GM18505 (cell line): ENCODE data around the gene FETUB.

Experiments
- ATAC-seq: cut with Tn5 transposase; IDR thresholded peaks from one replicate; pipeline ENCODE4 v1.9.1; 2021; ENCODE audit not compliant: unreplicated experiment
- POLR2A ChIP-seq: IDR thresholded peaks from 4 replicates; pipeline ENCODE4 v1.6.1; 2011; ENCODE audit warnings: borderline replicate concordance; ENCODE audit not compliant: insufficient read depth, insufficient read length; ENCODE audit errors: extremely low read depth

FETUB gene

DNA sequence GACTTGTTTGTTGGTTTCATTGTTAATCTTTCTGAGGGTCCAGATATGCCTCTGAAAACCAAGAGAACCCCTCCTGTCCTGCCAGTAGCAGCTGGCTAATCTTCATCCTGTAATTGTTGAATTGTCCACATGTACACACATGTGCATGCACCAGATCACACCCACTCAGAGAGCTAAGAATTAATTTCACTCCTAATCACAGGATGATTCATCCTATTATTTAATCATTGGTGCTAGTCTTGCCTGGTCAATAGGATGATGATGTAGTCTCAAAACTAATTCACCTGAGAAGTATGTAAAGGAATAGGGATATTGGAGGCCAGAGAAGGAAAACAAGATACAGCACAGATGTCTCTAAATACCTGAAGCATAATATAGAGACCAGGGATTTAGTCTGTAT lies 35.1 kb upstream of the FETUB start:
- ATAC-seq: no peak
- no peak for TF ChIP-seq POLR2A

DNA sequence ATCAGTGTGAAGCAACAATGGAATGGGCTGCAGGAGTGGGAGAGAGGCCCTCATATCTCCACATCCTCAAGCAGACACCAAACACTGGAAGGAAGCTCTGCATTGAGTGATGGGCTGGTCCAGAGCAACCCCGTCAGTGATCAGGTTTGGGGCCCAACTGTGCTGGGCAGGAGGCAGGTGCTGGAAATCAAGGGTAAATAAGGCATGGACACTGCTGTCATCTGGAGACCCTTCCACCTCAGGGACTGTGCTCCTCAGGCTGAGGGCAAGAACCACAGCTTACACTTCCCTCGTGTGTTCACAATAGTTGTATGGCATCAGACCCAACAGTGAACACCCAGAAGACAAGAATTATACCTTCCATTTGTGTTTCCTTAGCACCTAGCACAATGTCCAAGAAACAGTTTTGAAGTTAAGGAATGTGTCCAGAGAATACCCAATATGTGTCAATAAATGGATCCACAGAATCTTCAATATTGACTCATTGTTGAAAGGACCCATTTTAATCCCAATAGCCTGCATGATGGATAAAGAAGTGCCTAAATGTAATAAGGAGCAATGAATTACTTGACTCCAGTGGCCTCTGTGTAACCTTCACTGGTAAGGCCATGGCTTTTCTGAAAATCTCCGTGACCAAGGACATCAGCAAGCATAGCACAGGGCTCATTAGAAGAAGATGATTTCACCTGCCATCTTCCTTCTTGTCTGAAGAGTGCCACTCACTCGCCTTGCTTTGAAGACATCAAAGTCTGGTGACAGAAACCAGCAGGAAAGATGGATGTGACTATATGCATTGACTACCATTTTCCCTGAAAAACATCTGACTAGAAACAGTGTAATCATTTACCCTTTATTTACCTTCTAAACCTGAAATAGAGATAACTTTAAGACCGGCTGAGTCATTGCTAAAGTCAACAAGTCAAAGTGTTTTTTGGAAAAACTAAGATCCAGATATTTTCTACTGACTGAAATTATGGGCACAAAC lies 34.3 kb upstream of the FETUB start:
- no peak for ATAC-seq
- no peak for TF ChIP-seq POLR2A

DNA sequence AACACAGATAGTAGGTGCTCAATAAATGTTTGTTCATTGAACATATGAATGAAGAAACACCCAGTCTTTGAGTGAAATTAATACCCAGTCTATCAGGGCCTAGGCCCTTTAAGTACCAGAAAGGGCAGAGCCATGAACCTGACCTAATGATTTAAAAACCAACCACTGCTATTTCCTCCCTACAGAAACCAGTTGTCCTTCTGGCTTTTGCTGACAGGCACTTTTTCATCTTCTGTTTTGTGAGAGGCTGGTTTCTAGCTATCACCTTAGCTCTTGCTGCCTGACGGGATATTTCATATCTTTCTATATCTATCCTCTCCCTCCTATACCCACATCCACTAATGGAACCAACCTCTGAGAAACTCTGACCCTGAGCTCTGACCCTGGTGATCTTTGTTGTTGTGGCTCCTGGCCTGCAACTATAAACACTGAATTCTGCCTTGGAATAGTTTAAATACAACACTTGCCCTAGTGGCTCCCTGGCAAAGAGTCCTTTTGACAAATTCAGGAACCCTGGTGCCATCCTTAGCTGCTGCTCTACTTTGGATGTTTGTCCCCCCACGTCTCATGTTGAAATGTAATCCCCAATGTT lies 31.5 kb upstream of the FETUB start:
- no peak for TF ChIP-seq POLR2A
- ATAC-seq: no peak

DNA sequence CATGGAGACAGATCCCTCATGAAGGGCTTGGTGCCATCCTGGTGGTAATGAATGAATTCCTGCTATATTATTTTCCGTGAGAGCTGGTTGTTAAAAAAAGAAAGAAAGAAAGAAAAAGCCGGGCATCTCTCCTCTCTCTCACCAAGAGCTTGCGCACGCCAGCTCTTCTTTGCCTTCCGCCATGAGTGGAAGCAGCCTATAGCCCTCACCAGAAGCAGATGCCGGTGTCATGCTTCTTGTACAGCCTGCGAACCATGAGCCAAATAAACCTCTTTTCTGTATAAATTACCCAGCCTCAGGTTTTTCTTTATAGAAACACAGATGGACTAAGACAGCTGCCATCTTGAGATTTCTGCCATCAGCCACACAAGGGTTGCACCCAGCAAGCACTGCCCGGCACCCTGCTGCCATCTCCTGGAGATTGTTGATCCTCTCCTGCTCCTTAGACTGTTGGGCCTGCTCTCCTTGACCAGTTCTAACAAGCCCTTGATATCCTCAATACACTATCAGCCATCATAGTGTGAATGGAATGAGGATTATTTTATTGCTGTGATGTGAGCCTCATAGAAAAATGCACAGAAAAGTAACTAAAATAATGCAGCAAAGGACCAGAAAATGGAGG lies 30.8 kb upstream of the FETUB start:
- ATAC-seq: no peak
- TF ChIP-seq POLR2A: no peak

DNA sequence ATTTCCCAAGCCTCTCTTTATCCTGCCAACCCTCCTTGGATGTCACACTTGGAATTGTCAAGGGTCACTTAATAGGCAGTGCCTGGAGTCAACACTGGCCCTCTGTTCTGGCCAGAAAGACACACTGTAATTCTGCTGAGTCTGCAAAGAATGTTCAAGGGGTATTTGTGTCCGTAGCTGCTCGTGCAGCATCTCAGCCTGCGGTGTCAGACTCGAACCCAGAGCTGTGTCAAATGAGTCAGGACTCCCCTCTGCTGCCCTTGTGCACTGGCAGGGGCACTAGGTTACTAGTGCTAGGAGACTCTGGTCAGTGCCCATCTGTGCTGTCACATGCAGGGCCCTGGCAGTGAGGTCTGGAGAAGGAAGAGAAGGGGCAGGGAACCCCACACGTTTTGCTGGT lies 28.1 kb upstream of the FETUB start:
- TF ChIP-seq POLR2A: no peak
- ATAC-seq: no peak

DNA sequence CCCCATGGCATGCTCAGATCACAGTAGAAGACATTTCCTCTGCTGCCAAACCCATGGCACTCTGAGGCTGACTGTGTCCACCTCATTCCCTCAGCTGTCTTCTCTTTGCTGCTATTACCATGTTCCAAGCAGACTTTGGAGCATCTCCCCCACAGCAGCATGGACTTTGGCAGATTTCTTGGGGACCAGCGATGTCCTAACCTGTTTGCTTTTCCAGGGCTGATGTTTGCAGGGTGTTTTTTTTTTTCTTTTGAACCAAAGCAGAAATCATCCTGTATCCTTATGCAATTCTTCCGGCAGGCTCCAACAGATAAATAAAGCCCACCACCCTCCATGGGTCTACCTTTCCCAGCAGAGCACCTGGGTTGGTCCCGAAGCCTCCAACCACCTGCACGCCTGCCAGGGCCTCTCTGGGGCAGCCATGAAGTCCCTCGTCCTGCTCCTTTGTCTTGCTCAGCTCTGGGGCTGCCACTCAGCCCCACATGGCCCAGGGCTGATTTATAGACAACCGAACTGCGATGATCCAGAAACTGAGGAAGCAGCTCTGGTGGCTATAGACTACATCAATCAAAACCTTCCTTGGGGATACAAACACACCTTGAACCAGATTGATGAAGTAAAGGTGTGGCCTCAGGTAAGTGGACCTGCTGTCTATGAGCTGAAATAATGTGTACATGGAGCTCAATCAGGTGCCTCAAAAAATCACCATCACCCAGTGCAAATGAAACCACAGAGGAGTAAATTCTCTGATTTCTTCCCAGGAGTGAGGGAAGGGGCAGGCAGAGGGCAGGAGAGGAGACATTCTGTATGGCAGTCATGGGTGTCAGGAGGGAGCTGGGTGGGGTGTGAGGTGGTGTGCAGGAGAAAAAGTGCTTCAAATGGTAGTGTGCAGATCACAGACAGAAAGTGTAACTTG lies 27.2 kb upstream of the FETUB start, which contains the start of gene AHSG:
AHSG (plus strand) TSS at position 340 of the 916 bp plus-strand sequence; CDS start at position 422, 82 bp downstream.
- no peak for TF ChIP-seq POLR2A
- ATAC-seq: no peak

DNA sequence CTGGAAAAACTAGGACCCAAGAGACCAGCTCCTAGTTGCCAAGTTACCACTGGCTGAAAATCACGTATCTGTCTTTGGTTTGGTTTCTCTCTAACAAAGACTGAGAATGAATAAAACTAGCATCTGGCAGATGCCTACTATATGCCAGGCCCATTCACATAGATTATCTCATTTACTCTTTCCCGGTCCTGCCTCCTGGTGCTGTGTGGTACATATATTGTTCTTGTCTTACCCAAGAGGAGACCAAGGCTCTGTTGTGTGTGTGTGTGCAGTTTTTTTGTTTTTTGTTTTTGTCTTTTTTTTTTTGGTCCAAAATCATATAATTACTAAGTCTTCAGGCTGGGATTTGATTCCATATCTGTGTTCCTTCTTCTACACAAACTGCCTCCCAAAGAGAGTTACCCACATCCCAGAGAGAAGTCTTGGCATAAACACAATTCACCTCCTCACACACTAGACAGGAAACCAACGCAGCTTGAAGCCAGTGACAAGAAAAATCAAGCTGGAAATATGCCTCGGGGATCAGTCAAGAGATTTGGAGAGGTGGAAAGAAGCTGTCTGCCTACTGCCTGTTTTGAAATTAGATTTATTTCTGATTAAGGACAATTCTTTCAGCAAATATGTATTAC lies 26.4 kb upstream of the FETUB start:
- no peak for TF ChIP-seq POLR2A

DNA sequence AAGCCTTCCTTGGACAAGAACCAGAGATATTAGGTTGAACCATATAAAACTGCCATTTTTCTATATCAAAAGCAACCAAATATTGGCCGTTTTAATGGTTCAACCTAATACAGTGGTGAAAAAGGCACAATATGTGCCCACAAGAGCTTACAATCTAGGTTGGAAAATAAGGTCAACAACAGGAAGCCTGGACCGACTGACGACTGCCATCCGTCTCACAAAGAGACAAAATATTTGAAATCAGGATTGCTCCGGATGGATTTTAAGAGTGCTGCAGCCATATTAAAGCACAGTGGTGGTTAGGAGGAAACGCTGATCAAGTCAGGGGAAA lies 26.0 kb upstream of the FETUB start:
- no peak for TF ChIP-seq POLR2A
- ATAC-seq: no peak

More for the DNA sequence above, 26.4 kb upstream of the FETUB start:
- ATAC-seq: no peak

DNA sequence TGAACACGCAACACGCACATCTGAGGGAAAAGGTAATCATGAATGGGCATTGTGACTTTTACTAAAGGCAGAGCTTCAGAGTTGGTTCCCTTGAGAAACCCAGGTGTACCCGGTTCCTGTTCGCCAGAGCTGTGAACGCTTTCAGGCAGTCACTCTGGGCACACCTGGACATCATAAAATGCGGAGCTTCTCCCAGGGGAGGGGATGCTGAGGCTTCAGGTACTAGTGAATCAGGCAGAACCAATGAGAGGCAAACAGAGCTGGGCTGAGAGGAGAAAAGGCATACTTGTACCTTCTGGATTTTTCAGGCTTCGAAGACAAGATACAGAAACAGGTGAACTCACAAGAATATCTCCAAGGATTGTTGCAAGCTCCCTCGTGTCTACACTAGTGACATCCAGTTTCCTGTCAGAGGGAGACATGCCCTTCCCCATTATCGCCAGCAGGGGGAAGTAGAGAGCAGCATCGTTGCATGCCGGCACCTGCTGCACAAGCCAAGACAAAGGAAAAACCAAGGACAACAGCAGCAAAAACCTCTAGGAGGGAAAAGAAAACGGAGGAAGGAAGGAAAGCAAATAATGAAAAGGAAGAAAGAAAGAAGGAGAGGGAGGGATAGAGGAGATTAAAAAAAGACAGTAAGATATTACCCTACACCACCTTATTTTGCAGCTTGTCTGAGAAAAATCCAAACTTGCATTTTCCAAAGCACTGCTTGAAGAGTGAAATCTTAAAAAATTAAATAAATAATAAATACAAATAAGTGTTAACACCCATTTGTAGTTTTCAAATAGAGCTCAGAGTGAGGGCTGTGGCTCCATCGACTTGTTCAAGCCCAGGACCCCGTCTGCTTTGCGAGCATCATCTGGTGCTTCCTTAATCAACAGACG lies 25.4 kb upstream of the FETUB start:
- ATAC-seq: peak; percentile 48
- TF ChIP-seq POLR2A: no peak

DNA sequence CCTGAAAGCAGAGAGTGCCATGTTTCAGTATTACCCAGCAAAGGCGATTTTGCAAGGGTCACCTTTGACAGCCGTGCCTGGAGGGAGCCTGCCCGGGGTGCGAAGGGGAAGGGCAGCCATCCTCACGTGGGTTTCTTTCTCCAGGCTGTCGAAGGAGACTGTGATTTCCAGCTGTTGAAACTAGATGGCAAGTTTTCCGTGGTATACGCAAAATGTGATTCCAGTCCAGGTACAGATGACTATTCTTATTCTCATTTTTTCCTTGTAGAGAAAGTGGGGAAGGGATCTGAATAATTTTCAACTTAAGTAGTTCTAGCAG lies 23.9 kb upstream of the FETUB start:
- no peak for TF ChIP-seq POLR2A

DNA sequence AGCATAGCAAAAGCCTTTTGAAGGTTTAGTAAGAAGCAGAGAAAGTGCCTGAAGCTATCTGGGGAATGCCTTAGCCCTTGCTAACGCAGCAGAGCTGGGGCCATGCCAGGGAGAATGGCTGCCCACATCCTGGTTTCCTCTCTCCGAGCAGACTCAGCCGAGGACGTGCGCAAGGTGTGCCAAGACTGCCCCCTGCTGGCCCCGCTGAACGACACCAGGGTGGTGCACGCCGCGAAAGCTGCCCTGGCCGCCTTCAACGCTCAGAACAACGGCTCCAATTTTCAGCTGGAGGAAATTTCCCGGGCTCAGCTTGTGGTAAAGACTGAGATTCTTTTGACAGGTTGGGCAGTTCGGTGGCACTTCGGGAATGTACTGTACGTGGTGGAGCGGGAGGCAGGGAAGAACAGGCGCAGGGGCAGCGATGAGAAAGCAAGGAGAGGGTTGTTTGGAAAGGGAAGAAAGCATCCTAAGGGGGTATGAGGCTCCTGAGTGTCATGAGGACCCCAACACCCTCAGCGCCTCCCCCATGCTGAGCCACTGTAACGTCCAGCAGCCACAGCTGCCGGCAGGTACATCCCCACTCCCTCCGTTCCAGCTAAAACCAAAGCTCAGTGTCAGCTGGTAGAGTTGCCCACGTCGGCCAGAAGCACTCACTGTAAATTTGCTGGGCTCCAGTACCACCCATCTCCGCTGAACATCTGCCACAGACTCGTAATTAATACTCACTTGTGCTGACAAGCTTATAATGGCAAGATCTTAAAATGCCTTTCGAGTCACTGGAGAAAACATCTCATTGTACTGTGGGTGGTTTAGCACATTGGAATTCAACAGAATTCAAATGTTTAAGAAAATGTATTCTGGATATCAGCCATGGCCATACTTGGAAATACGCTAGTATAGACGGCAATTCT lies 22.9 kb upstream of the FETUB start:
- peak; percentile 83 for ATAC-seq
- TF ChIP-seq POLR2A: no peak

More for the DNA sequence above, 23.9 kb upstream of the FETUB start:
- no peak for ATAC-seq
